ENCODE measurements around the gene EFNA1.

Gene EFNA1

GRCh38 chr1:155134880-155135414 is 7.3 kb downstream of the EFNA1 start:
- no peaks in the 10 kb centered on the region for H3F3A ChIP-seq (ENCODE audit: low read depth)
- peak overlapping the region; percentile 95 for H3K9ac ChIP-seq (ENCODE audit: low read depth, low read length, poor library complexity, severe bottlenecking)
- TF ChIP-seq, protein P1, sequence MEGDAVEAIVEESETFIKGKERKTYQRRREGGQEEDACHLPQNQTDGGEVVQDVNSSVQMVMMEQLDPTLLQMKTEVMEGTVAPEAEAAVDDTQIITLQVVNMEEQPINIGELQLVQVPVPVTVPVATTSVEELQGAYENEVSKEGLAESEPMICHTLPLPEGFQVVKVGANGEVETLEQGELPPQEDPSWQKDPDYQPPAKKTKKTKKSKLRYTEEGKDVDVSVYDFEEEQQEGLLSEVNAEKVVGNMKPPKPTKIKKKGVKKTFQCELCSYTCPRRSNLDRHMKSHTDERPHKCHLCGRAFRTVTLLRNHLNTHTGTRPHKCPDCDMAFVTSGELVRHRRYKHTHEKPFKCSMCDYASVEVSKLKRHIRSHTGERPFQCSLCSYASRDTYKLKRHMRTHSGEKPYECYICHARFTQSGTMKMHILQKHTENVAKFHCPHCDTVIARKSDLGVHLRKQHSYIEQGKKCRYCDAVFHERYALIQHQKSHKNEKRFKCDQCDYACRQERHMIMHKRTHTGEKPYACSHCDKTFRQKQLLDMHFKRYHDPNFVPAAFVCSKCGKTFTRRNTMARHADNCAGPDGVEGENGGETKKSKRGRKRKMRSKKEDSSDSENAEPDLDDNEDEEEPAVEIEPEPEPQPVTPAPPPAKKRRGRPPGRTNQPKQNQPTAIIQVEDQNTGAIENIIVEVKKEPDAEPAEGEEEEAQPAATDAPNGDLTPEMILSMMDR (conservative IDR thresholded peaks at IDR 0.05; ENCODE audit: low read length), result no peak
- TF ChIP-seq EZH2phosphoT487 (IDR thresholded peaks at IDR 0.05; ENCODE audit: borderline replicate concordance), result no peak
- peak overlapping the region; percentile 89 for H2AFZ ChIP-seq (ENCODE audit: low read length)
- H3K36me3 ChIP-seq (ENCODE audit: insufficient read depth, low read length), result no peaks in the 10 kb centered on the region
- no peaks in the 10 kb centered on the region for H3K9me2 ChIP-seq (replicated peaks; ENCODE audit: low read depth, low read length)
- H3K4me3 ChIP-seq (ENCODE audit: low read length, poor library complexity, severe bottlenecking), result peak overlapping the region; percentile 98
- peak overlapping the region; percentile 98 for H3K4me2 ChIP-seq (ENCODE audit: low read depth, low read length, poor library complexity, severe bottlenecking)
- peaks cover 21% of the 10 kb centered on the region for H3K4me1 ChIP-seq (ENCODE audit: insufficient read depth, low read length, poor library complexity, severe bottlenecking)
- H3K9me3 ChIP-seq (ENCODE audit: insufficient read depth, low read depth, low read length), result no peaks in the 10 kb centered on the region
- H4K20me1 ChIP-seq (ENCODE audit: insufficient read depth, low read length, poor library complexity, severe bottlenecking), result peaks cover 8% of the 10 kb centered on the region
- H3K27me3 ChIP-seq (ENCODE audit: insufficient read depth, low read length, poor library complexity, severe bottlenecking), result no peaks in the 10 kb centered on the region
- H3K79me2 ChIP-seq (ENCODE audit: insufficient read depth, low read length), result peaks cover 39% of the 10 kb centered on the region

DNA sequence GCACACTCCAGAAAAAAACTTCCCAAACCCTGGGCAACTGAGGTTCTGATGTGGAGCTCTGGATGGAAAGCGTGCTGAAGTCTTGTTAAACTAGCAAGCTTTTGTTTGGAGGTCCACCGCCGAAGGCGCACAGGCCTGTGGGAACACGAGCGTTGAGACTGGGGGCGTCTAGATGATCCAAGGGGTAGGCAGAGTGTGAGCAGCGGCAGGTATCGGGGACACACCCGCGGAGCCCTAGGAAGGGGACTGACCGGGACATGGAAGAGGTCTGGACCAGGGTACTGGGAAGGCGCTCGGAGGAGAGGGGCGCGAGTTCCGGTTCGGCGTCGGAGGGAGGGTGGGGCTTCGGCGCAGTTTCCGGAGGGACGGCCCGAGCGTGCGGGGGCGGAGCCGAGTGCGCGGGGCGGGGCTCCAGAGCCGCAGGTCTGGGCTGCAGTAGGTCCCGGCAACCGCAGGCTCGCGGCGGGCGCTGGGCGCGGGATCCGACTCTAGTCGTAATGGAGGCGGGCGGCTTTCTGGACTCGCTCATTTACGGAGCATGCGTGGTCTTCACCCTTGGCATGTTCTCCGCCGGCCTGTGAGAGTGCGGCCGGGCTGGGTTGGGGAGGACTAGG is 7.8 kb downstream of the EFNA1 start, which contains the start of gene SLC50A1:
TSS of gene SLC50A1 (plus strand) at position 438 of the 614 bp plus-strand sequence. CDS start at position 498, 60 bp downstream.
- TF ChIP-seq, protein P1 (conservative IDR thresholded peaks at IDR 0.05; ENCODE audit: low read length), result no peak
- H4K20me1 ChIP-seq (ENCODE audit: insufficient read depth, low read length, poor library complexity, severe bottlenecking), result peaks cover 8% of the 10 kb centered on the region
- peak within 1 kb of the TSS; percentile 89 for H2AFZ ChIP-seq (ENCODE audit: low read length)
- H3K9ac ChIP-seq (ENCODE audit: low read depth, low read length, poor library complexity, severe bottlenecking), result peak within 1 kb of the TSS; percentile 95
- no peaks in the 10 kb centered on the region for H3K36me3 ChIP-seq (ENCODE audit: insufficient read depth, low read length)
- H3K9me3 ChIP-seq (ENCODE audit: insufficient read depth, low read depth, low read length), result no peaks in the 10 kb centered on the region
- H3F3A ChIP-seq (ENCODE audit: low read depth), result no peaks in the 10 kb centered on the region
- peaks cover 42% of the 10 kb centered on the region for H3K79me2 ChIP-seq (ENCODE audit: insufficient read depth, low read length)
- H3K4me3 ChIP-seq (ENCODE audit: low read length, poor library complexity, severe bottlenecking), result peak within 1 kb of the TSS; percentile 98
- H3K9me2 ChIP-seq (replicated peaks; ENCODE audit: low read depth, low read length), result no peaks in the 10 kb centered on the region
- H3K4me2 ChIP-seq (ENCODE audit: low read depth, low read length, poor library complexity, severe bottlenecking), result peak within 1 kb of the TSS; percentile 98
- H3K27me3 ChIP-seq (ENCODE audit: insufficient read depth, low read length, poor library complexity, severe bottlenecking), result no peaks in the 10 kb centered on the region
- peaks cover 22% of the 10 kb centered on the region for H3K4me1 ChIP-seq (ENCODE audit: insufficient read depth, low read length, poor library complexity, severe bottlenecking)

DNA sequence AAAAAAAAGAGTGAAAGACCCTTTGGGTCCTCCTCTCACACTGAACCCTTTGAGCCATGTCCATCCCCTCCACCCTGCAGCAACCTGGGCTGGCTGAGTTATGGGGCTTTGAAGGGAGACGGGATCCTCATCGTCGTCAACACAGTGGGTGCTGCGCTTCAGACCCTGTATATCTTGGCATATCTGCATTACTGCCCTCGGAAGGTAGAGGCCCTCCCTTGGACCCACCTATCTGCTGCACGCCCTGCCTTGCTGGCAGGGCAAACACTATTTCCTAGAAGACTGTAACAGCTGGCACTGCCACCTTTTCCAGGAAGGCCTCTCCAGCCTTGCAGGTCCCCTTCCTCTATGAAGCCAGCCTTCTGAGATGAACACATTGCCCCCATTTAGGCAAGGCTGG is 9.1 kb downstream of the EFNA1 start:
- Histone ChIP-seq H3K9ac (ENCODE audit: low read depth, low read length, poor library complexity, severe bottlenecking) (peak overlapping the region; percentile 95), H3K4me2 (ENCODE audit: low read depth, low read length, poor library complexity, severe bottlenecking) (peak overlapping the region; percentile 98), H3K79me2 (ENCODE audit: insufficient read depth, low read length) (peaks cover 42% of the 10 kb centered on the region), H3K27me3 (ENCODE audit: insufficient read depth, low read length, poor library complexity, severe bottlenecking) (no peaks in the 10 kb centered on the region), H3K36me3 (ENCODE audit: insufficient read depth, low read length) (no peaks in the 10 kb centered on the region), H3K9me3 (ENCODE audit: insufficient read depth, low read depth, low read length) (no peaks in the 10 kb centered on the region), H3K4me3 (ENCODE audit: low read length, poor library complexity, severe bottlenecking) (peak overlapping the region; percentile 98), H3F3A (ENCODE audit: low read depth) (no peaks in the 10 kb centered on the region), H3K9me2 (replicated peaks; ENCODE audit: low read depth, low read length) (no peaks in the 10 kb centered on the region), H3K4me1 (ENCODE audit: insufficient read depth, low read length, poor library complexity, severe bottlenecking) (peaks cover 24% of the 10 kb centered on the region), H2AFZ (ENCODE audit: low read length) (no peak overlapping the region), H4K20me1 (ENCODE audit: insufficient read depth, low read length, poor library complexity, severe bottlenecking) (peaks cover 8% of the 10 kb centered on the region)
- no peak for TF ChIP-seq EZH2phosphoT487 (IDR thresholded peaks at IDR 0.05; ENCODE audit: borderline replicate concordance)
- TF ChIP-seq, protein P1 (conservative IDR thresholded peaks at IDR 0.05; ENCODE audit: low read length), result no peak
